Activated CD8-positive, alpha-beta memory T cell treated with anti-CD3 and anti-CD28 coated beads, Interleukin-2, amount 50 U/mL, for 48 hours (primary cell): ENCODE measurements around the gene HOXB3.
"Not testable (repeated sequence)": the region's sequence is repeated elsewhere in the genome, so short reads cannot be mapped to it uniquely, and the experiment has no call there.

ENCODE experiments used
- DNase-seq: peaks from one replicate; pipeline ENCODE4 v3.0.0-alpha.2; 2020

Gene HOXB3

DNA sequence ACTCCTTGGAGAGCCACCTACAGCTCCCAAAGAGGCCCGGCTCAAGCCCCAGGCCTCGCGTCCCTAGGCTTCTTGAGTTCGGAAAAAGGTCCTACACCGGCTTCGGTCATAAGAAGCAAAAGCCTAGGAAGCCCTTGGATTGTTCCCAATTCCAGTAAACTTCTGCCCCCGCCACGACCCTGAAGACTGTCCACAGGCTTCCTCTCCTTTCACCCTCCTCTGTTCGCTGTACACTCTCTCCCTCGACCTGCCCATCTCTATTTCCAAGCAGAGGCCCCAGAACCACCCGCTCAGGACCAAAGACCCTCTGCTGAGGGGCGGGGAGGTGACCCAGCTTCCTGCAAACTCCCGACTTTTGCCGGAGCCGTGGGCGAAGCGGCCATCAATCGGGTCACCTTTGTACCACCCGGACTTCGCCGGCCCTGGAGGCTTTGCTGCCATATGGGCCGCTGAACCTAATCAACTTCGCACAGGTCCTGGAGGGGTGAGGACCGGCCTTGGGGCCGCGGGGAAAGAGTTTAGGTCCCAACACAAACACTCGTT is 47.9 kb downstream of the HOXB3 start:
- peak; percentile 66 for DNase-seq

DNA sequence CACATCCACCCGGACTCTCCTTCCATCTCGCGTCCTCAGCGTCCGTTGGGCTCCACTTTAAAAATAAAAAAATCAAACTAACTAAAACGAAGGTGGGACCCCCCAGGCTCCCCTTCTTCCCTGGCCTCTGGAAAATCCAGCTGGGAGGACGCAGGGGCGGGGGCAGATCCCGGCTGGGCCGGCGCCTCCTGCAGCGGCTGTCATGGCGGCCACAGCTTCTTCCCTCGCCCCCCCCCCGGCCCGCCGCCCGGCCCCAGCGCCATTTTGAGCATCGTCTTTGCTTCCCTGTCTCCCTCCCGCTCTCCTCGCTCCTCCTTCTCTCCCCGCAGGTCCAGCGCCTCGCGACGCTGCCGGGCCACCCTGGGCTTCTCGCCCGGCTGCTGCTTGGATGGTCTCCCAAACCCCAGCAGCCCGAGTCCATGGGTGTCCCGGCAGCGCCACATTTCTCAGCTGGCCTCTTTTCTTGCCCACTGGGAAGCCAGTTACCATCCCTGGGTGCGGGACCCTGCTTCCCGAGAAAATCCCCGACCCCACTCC is 48.4 kb downstream of the HOXB3 start:
- DNase-seq = peak; percentile 75

DNA sequence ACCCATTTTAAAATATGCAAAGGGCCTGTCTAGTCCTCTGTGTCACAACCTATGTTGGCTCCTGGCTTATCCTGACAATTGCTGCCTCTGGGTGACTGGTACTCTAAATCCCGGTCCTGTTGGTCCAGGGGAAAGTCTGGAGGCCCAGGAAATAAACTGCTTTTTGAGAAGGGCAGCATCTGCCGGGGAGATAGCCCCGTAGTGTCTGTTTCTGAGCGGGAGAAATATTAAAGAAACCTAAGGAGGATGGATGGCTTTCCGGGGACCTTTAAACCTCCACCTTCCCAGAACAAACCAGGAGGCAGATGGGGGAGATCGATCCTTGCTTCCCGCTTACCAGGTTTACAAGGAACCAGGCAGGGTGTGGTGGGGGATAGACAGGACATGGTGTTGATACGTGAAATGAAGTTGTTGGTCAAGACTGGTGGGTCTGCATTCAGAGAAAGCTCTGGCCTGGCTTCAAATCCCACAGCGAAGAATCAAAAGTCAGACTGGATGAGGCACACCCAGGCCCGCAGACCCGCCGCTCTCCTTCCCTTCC is 48.9 kb downstream of the HOXB3 start:
- DNase-seq = no peak

DNA sequence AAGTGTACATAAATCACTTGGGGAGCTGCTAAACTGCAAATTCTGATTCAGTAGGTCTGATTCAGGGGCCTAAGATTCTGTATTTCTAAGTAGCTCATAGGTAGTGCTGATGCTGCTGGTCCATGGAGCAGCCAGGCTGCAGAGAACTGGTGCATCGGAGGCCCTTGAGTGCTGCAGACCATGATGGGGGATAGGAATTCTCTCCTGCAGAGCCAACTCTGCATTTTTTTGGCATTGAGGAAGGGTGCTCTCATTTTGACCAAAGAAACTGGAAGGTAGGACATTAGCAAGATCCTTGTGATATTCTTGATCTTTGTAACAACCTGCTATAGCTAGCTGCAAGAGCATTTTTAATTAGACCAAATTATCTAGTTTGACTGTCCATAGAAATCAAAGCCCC is 49.8 kb downstream of the HOXB3 start:
- no peak for DNase-seq

- no peak for DNase-seq
These were observed 50.9 kb downstream of the HOXB3 start for GRCh38 chr17:48539177-48539576.

- DNase-seq = no peak
These were observed 52.7 kb downstream of the HOXB3 start for GRCh38 chr17:48537316-48537715.

GRCh38 chr17:48535793-48536559 is 54.1 kb downstream of the HOXB3 start:
- not testable (repeated sequence) for DNase-seq

GRCh38 chr17:48532261-48532660 is 57.8 kb downstream of the HOXB3 start:
- no peak for DNase-seq

GRCh38 chr17:48530887-48531272 is 59.2 kb downstream of the HOXB3 start, which contains the start of gene HOXB1:
Gene HOXB1 (minus strand): TSS chr17:48531011. CDS start chr17:48530904, 107 bp downstream.
- no peak for DNase-seq

DNA sequence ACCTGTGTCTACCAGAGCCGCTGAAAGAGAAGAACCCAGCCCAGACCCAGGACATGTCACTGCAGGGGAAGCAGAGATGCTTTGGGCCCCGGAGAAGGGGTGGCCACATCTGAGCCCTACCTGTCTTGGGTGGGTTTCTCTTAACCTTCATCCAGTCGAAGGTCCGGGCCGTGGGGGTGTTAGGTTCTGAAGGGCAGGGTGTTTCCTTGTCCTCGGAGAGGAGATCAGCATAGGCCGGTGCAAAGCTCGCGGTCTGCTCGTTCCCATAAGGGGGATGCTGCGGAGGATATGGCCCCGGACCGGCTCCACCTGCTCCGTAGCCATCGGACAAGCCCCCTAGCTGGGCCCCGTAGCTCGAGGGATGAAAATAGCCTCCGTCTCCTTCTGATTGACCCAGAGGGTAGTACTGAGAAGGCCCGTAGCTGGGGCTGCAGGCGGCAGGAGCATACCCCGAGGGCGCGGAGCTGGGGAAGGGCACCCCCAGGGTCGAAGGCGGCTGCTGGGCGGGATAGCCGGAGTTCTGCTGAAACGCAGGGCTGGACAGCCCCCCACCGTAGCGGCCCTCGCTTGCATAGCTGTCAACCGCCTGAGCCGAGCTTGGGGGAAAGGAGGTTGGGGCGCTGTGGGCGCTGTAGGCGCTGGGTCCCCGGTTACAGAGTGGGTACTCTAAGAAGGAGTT is 59.7 kb downstream of the HOXB3 start:
- DNase-seq = no peak

DNA sequence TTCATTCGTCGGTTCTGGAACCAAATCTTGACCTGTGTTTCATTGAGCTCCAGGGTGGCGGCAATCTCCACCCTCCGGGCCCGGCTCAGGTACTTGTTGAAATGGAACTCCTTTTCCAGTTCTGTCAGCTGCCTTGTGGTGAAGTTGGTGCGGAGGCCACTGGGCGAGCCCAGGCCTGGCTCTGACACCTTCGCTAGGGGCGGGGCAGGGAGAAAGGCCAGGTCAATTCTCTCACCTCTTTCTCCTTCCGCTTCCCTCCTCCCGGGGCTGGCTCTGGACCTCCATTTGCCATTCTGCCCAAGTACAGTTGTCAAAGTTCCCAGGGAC is 60.4 kb downstream of the HOXB3 start:
- DNase-seq = no peak

DNA sequence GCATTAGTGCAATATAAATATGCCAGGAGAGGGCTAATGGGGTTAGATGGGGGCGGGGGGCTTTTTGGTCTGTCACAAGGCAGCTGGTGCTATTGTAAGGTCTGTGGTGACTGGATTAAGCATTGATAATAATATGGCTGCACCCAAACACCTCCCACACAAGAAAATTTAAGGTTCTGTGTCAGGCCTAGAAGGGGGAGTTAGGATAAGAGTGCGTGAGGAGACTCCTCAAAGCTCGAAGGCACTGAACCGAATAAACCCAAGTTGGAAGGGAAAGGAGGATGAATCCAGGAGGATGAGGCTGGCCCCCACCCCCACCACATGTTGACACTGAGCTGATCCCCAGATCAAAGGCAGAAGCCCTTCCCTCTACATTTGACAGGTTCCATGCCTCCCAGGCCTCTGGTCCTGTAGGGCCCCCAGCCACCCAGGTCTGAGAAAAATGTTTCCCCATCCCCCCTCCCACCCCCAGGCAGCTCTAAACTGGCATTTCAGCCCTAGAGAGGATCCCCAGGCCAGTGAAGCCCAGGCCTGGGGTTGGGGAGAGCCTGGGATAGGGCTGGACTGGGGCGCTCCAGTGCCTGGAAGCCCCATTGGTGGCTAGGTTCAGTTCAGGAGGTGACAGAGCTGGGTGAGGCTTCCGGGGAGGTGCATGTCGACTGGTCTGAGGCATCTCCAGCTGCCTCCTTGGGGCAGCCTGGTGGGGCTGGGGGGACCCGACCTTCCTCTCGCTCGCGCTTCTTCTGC is 60.9 kb downstream of the HOXB3 start:
- no peak for DNase-seq

DNA sequence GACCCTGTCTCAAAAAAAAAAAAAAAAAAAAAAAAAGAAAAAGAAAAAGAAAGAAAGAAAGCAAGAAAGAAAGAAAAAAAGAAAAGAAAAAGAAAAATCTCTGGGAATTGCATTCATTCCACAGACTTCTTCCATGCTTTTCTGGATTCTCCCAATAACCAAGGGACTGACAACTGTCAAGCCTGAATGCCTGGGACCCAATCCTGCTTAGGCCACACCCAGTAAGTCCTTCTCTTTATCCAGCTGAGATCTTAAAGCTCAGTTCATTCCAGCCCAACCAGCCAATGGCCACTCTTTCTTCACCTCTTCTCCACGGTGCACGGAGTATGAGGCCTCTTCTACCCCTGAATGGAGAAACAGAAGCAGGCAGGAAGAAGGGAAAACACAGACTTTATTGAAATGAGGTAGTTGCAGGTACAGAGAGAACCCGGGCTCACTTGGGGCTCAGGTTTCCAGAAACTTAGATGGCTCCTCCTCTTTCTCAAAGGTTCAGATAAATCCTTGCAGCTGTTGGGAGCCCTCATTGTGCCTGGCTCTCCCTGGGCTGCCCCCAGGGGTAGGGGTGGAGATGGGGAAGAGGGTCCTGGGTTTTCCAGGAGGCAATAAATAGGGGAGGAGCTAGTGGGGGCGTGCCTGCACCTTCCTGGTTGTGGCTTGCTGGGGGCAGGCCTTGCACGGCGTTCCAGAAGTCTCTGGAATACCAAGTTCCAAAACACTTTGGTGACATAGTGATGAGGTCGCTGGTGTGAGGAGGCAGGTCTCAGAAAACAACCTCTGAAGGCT is 61.7 kb downstream of the HOXB3 start:
- DNase-seq = no peak

GRCh38 chr17:48527547-48527932 is 62.5 kb downstream of the HOXB3 start:
- no peak for DNase-seq

DNA sequence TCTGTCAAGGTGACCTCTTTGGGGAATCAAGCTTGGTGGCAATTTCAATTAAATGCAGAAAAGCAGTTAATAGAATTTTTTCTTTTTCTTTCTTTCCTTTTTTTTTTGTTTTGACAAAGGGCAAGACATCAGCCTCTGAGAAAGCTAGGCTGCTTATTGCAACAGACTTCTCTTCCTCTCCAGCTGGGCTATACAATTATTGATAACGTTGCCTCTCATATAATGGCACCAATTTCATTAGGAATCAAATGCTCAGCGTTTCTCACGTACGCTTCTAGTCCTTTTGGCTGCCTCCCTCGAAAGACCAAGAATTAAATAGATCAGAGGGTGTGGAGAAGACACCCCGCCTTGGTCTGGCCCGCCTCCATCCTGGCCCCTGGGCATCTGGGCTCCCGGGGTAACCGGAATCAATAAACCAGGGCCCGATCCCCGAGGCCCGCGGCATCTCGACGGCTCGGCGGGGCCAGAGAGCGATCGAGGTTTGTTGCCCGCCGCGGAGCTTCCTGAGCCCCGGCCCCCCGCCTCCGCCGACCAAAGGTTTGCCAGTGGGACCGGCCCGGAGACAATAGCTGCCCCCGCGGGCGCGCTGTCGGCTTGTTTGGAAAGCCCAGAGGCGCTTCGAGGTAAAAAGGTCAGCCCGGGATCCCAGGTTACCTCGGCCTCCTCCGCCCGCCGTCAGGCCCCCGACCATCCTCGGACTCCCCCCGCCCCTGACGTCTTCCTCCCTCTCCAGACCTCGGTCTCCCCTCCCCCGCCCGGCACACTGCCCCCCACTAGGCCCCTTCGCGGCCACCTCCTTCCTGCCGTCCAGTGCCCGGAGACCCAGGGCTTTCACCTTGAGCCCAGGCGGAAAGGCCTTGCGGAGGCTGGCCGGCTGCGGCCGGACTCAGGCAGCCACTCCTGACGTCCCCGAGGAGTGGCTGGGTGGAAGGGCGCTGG is 63.2 kb downstream of the HOXB3 start:
- DNase-seq = no peak

GRCh38 chr17:48523010-48523409 is 67.0 kb downstream of the HOXB3 start:
- no peak for DNase-seq

DNA sequence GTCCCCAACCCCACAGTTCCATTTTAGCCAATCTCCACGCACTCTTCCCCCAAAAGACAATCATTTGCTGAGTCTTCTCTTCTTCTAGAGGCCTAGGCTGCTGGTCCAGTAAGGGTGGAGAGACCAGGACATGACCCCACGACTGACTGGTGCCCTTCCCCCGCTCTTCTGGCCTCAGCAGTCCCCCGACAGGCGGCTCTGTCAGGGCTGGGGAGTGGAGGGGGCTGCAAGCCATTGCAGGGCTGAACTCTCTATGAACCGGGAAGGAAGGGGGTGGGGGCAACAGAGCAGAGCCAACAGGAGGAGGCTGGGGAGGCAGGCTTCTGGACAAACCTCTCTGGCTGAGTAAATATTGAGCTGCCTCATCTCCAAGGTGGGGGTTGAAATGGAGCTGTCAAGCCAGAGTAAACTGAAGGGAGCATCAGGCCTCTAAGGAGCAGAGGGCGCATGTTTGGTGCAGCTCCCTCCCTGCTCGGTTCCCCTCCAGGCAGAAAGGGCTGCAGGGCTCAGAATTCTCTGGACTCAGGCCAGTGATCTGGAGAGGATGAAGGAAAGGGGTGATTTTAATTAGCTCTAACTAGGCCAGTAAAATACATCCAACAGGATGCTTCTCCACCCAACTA is 67.9 kb downstream of the HOXB3 start:
- no peak for DNase-seq

DNA sequence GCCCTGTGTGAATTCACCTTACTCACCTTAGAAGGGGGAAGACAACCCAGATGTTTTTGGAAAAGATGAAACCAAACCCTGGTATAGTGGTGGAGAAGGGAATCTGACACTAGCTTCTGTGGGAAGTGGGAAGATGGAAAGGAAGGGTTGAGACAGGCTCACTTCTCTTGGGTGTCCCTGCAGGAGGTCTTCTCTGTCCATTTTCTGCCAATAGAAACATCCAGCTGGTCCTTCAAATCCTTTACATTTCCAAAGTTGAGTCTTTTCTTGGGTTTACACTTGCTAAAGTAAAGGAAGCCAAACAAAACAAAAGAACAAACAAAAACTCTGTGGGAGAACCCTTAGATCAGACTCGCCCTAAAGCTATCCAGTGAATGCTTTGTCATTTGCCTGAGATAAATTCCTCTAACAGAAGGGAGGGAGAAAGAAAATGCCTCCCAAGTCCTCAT is 69.4 kb downstream of the HOXB3 start:
- no peak for DNase-seq

- DNase-seq = no peak
These were observed 70.6 kb downstream of the HOXB3 start for GRCh38 chr17:48519427-48519826.

- no peak for DNase-seq
These were observed 72.6 kb downstream of the HOXB3 start for GRCh38 chr17:48517478-48517877.
